ENCODE measurements around the gene ZNF74.

ZNF74 gene

DNA sequence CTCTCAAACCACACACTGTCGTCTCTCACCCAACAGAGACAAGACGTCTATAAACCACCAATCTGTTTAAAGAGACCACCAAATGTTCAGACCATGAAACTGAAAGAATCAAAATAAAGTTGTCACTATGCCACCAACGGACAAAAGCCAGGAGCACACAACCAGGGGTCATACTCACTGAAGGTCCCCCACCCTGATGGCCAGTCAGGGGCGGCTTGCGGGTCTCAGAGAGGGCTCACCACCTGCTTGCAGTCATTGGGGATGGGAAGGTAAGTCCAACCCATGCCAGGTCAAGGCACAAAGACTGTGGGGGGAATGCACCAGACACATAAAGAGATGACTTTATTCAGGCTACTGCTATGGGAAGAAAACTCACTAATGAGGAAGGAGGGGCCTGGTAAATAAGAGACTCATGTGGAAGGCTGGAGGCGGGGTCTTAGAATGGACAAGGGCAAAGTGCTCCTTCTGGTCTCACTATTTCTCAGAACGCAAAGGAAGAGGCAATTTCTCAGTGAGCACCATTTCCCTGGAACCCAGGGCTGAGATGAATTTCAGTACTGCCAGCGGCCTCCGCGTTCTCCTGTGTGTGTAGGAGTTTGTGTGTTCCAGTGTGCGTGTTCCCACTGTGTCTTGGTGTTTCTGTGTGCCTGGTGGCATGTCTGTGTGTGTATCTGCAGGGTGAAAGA, 26.3 kb downstream of the ZNF74 start:
- DNase-seq (ENCODE audit: low read depth in 2 of 2): no peak

DNA sequence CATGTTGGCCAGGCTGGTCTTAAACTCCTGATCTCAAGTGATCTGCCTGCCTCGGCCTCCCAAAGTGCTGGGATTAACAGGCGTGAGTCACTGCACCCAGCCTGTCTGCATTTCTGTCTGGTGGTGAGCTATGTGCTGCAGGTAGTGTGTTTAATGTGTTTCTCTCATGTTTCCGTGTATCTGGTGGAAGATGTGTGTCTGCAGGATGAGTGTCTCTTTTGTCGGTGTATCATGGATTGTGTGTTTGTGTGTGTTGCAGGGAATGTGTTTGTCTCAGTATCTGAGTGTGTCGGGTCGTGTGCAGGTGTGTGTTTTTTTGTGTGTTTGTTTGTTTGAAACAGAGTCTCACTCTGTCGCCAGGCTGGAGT, 27.5 kb downstream of the ZNF74 start:
- DNase-seq (ENCODE audit: low read depth in 2 of 2): no peak

DNA sequence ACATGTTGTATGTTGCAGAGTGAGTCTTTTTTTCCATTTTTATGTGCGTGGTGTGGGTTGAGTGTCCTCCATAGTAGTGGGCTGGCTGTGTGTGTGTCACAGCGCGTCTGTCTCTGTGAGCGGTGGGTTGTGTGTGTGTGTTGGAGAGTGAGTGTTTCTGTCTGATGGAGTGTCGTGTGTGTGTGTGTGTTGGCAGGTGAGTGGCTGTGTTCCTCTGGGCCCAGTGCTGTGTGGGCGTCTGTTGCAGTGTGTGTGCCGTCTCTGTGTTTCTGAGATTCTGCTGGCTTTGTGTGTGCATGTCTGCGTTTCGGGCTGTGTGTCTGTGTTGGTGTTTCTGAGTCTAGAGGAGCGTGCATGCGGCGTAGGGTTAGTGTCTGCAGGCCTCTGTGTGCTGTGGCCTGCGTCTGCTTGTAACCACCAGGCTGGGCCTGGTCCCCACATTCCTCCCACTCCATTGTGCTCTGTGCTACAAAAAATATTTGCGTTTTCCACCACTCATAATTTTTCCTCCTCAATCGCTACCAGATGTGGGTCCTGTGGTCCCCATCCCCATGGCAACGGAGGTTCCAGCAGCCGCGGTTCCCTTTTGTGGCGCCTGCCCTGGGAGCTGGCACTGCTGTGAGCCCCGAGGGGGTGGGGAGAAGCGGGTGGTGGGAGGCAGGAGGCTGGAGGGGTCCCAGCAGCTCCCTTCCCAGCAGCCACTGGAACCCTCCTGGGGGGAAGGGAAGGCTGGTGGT, 28.5 kb downstream of the ZNF74 start:
- DNase-seq (ENCODE audit: low read depth in 2 of 2): no peak

DNA sequence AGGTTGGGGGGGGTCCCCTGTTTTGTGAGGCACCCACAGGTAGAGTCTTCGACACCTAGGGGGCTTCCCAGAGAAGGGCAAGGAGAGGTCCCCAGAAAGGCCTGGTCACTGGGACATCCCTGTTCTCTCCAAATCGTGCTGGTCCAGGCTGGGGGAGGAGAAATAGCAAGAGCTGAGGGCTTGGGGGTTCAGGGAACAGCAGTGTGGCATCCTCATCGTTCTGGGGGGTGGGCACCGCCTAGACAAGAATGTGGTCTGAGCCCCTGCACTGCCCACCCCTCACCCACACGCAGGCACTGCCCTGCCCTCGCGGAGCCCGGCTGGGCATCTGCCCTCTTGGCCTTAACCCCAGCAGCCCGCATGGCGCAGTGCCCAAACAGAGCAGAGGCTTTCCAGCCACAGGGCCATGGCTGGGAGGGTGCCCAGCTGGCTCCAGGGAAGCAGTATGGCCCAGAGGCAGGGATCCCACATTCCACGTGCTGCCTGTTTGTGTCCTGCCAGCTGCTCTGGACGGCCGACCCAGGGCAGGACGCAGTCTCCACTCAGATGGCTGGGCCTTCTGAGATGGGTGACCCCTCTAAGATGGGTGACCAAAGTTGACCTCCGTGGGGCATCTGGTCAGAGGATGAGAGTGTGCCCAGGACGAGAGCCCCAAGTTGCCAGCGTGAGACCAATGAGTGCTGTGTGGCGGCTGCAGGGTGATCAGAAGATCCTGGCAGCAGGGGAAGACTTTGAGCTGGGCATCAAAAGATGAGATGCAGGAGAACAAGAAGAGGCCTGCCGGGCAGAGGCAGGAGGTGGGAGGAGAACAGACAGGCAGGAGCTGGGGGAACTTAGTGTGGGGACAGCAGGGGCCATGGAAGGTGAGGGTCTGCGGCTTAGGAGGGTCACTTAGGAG, 29.3 kb downstream of the ZNF74 start:
- DNase-seq (ENCODE audit: low read depth in 2 of 2): no peak

DNA sequence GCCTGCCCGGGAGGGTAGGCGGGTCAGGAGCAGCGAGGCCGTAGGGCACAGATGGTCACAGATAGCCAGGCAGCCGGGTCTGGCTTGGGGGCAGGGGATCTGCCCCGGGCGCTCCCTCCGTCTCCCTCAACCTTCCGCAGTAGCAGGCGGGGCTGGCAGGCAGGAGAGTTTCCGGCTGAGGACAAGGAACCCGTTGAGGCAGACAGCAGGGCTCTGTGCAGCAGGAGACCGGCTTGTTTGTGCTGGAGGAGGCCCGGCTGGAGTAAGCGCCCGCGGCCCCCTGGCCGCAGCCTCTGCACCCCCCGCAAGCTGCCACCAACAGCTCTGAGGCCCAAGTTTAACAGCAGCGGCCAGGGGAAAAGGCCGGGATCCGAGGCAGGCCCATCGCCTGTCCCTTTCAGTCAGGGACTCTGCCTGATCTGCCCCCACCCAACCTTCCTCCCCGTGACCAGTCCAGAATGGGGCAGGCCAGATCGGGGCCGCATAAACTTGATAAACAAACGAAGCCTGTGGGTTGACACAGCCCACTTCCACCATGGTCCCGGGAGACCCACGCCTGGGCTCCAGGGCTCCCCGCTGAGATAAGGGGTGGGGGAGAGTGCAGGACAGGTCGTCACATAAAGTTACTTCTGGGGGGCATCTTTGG, 30.1 kb downstream of the ZNF74 start:
- no peak for DNase-seq (ENCODE audit: low read depth in 2 of 2)

DNA sequence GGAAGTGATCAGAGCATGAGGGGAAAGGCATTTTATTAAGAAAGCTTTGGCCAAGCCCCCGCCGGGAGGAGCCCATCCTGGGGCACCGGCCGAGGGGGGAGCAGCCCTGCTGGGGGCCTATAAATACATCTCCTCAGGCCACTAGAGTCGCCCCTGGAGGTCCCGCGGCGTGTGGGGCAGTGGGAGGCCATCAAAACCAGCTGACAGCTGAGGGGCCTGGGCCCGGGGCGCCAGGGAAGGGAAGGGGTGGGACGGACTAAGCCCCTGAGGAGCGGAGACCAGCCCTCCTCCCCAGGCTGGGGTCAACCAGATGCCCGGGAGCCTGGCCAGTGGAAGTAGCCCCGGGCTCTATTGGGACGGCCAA, 30.6 kb downstream of the ZNF74 start:
- no peak for DNase-seq (ENCODE audit: low read depth in 2 of 2)

DNA sequence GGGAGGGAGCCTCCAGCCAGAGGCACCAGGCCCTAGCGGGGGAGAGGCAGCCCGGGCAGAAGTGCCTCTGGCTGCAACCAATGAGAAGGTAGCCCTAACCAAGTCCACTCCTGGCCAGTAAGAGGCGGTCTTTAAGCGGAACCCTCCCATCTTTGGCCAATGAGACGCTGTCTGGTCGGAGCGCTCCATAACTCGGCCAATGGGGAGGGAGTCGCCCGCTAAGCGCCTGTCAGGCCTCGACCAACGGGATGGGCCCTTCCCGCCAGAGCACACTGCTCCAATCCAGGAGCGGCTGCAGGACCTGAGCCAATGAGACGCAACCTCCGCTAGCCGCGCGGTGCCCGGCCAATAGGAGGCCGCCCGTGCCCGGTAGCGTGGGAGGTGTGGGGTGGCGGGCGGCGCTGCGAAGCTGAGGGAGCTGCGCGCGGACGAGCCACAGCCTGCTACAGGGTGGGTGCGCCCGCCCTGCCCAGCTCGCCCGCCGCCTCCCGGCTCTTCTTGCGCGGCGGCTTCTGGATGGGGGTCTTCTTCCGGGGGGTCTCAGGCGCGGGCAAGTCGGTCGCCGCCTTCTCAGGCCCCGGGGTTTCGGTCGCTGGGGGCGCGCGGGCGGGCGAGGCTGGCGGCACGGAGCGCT, 31.1 kb downstream of the ZNF74 start:
- DNase-seq (ENCODE audit: low read depth in 2 of 2): no peak

DNA sequence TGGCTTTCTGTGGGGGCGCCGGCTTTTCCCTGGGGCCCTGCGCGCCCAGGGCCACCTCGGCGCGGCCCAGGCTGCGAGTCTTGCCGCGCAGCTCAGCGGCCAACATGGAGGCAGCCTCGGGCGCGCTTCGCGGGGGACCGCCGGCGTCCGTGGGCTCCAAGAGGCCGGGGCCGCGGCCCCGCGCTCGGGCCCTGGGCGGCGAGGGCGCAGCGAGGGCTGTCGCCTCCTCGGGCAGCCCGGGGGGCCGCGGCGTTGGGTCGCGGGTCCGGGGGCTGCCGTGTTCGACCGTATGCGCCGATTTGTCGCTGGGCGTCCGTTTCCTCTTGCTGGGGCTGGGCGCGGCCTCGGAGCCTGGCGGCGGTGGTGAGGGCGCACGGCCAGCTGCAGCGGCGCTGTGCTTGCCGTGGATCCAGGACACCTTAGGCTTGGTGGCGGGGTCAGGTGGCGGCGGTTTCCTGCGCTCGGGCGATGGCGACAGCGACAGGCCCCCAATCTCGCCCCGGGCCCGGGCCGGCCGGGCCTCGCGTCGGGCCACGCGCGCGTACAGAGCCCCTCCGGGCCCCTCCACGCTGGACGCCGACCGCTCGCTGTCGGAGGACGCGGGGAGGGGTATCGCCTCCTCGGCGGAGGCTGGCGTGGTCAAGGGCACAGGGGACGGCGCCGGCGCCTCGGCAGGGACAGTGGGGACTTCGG, 31.8 kb downstream of the ZNF74 start:
- no peak for DNase-seq (ENCODE audit: low read depth in 2 of 2)

DNA sequence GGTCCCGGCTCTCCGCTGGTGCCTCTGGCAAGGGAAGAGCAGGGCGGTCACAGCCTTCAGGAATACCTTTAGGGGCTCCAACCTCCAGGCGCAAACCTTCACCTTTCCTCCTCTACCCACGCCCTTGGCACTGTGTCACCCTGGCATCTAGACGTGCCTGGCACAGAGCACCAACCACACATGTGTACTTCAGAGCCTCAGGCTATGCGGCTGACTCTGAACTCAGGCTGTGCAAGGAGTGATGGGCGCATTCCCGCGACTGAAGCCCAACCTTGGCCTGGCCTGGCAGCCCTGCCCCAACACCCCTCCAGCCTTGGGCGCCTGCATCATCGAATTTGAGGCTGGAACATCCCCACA, 32.3 kb downstream of the ZNF74 start:
- DNase-seq (ENCODE audit: low read depth in 2 of 2): no peak

DNA sequence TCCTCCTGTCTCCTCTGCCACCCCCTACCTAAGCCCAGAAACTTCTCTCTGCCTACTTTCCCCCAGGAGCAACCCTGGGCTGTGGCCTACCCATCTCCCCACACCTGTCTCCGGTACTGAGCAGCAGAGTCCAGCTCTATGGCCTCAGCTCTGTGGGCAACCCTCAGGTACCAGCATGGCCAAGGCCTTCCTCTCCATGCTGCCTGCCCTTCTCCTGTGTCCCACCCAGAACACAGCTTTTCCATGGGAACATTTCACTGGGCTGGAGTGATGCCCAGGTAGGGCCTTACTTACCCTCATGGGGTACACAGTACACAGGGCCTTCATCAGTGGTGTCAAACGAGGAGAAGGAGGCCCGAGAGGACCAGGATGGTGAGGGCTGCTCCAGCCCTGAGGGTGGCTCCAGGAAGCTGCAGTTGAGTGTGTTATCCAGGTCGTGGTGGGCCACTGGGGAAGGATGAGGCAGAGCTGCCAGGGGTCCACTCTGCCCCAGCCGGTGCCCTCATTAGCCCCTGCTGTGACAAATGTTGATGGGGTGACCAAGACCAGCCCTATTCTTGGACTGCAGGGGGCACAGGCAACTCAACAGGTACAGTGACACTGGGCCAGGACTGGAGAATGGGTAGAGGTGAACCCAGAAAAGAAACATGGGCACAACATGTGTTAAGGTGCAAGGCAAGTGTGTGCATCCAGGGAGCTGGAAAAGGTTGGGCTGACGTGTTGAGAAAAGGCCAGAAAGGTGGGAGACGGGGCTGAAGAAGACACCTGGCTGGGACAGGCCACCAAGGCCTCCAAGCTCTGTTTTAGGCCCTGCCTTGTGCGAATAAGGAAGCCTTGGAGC, 33.4 kb downstream of the ZNF74 start:
- no peak for DNase-seq (ENCODE audit: low read depth in 2 of 2)

DNA sequence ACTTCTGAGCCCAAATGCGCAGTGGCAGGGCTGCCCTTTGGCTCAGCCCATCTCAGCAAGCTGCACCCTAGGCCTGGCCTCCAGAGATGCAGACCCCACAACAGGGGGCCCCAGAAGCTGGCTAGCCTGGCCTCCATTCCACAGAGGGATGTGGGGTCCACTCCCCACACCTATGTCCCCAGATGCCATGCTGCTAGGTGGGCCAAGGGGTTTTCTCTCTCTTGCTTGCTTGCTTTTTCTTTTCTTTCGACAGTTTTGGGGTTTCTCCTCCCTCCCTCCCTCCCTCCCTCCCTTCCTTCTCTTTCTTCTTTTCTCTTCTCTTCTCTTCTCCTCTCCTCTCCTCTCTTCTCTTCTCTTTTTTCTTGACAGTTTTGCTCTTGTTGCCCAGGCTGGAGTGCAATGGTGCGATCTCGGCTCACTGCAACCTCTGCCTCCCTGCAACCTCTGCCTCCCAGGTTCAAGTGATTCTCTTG, 34.0 kb downstream of the ZNF74 start:
- DNase-seq (ENCODE audit: low read depth in 2 of 2): no peak

DNA sequence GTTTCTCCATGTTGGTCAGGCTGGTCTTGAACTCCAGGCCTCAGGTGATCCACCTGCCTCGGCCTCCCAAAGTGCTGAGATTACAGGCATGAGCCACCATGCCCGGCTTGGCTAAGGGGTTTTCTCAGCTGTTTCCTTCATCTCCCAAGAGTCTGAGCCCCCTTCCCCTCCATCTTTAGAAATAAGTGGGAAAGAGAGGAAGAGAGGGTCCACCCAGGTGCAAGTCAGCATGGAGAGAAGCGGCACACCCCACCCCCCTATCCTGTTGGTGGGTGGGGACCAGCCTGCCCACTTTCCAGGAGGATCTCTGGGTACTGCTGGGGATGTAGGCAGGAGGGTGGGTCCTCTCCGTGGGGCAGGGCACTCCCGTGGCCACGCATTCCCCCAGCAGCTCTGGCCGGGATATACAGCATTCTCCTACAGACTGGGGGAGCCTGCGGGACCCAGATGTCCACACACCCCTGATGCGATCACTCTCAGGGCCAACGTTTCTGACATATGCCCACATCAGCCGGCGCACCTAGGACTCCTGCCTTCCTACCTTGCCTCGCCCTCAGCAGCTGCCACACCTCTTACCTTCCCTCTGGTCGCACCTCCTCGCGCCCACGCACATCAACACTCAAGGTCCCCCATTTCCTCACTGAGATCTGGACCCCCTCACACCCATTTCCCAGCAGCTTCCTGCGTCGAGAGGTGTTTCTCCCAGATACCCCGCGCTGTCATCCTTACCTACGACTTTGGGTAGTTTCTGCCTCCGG, 34.7 kb downstream of the ZNF74 start:
- no peak for DNase-seq (ENCODE audit: low read depth in 2 of 2)

DNA sequence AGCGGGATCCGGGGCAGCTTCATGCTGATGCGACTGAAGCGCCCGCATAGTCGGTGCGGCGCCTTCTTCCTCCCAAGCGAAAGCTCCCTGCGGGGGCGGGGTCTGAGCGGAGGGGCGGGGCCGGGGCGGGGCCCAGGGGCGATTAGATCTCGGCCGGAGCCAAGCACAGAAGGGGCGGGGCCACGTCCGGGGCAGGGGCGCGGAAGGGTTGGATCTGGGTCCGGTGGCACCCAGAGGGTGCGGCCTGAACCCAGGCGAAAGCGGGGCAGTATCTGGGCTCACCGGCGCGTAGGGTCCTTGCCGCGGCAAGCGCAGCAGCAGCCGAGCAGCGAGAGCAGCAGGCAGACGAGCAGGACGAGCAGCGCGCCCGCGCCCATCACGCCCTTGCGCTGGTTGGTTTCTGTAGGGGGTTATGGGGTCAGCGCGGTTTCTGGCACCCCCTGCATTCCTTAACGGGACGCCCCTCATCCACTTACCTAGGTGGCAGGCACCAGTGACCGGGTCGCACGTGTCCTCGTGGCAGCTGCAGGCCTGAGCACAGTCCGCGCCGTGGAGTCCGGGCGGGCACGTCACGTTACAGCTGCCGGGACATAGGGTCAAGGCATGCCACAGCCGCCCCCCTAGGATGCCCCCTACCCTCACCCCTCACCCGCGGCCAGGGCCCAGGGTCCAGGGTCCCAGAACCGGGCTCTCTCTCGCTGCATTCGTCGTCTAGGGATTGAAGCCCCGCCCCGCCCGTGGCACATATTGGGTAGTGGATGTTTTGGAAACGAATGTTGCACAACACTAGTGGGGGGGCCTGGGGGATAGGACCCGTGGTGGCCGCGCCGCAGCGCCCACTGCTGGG, 35.5 kb downstream of the ZNF74 start:
- DNase-seq (ENCODE audit: low read depth in 2 of 2): peak; percentile 53 to 65

DNA sequence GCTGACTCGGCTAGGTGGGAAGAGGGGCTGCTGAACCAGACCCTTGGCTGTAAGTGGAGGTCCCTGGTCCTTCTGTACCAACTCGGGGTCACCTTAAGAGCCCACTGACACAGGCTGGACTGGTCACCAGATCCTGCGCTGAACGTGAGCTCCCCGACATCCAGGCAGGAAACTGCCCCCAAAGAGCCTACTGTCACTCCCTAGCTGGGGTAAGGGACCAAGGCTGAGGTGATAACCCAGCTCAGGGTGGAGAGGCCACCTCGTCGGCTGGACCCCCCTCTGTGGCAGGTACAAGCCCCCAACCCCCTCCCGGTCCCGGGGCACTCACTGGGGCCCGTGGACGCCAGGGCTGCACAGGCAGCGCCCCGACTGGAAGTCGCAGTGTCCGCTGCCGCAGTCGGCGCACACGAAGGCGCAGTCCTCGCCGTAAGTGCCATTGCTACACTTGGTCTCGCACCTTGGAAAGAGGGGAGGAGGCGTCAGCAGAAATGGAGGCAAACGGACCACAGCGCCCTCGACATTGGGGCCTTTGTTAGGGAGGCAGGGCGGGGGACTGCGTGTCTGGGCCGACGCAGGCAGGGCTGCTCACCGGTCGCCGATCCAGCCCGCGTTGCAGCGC, 36.3 kb downstream of the ZNF74 start:
- DNase-seq (ENCODE audit: low read depth in 2 of 2): no peak

DNA sequence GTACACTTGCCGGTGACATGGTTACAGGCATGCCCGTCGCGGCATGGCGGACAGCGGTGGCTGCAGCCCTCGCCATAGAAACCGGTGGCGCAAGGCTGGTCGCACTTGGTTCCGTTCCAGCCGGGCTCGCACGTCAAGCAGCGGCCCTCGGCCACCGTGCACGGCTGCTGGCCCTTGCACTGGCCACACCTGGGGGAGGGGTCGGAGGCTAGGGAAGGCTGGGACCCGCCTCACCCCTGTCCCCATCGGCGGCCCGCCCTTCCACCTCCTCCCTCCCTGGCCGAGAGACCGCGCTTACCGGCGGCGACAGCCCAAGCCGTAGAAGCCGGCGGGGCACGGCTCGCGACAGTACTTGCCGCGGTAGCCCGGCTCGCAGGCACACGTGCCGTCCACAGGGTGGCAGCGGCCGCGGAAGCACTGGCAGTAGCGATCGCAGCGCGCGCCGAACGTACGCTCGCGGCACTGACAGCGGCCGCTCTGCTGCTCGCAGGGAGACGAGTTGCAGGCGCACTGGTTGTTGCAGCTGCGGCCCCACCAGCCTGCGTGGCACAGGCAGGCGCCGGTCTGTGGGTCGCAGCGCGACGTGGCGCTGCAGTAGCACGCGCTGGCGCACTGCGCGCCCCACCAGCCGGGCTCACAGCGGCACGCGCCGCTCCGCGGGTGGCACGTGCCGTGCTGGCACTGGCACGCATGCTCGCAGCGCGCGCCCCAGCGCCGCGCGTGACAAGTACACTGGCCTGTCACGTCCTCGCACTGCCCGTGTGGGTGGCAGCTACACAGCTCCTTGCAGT, 37.0 kb downstream of the ZNF74 start:
- DNase-seq (ENCODE audit: low read depth in 2 of 2): no peak

DNA sequence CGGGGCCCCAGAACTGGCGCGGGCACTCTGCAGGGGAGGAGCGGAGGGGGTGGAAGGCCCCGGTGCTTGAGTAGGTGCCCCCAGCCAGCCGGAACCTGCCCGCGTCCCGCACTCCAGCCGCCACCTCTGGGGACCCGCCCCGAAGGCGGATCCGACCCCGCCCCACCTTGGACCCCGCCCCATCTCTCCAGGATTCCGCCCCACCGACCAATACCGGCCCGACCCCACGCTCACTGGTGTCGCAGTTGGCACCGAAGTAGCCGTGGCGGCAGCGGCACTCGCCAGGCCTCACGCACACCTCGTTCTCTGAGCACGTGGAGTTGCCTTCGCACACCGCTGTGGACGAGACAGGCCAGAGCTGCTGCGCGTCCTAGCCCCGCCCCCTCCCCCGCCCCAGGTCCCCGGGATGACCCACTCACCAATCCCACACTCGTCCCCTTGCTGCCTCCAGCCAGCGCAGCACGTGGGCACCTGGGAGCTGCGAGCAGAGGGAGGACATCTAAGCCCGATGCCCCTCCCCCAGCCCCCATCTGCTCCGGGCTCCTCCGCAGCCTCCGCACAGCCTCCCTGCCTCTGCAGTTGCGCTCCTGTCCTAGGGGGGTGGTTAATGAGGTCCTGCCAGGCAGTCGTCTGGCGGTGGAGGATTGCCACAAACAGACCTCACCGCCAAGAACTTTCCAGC, 37.7 kb downstream of the ZNF74 start:
- DNase-seq (ENCODE audit: low read depth in 2 of 2): no peak

DNA sequence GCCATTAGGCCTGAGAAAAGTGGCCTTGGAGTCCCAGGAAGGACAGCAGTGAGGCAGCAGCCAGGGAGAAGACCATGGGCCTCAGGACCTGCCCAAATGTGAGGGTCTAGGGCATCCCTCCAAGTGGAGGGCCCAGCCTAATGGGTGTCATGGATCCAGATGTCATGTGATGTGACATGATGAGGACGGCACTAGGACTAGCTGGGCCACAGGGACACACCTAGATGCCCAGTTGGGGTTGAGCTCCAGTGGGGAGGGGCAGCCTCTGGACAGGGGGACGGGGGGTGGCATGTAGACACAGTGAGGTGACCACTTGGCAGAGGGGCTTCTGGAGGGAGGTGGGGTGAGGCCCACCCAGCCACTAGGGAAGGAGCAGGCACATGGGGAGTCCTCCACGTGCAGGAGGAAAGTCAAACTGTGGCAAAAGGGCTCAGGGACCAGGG, 38.3 kb downstream of the ZNF74 start:
- DNase-seq (ENCODE audit: low read depth in 2 of 2): no peak
